ENCODE measurements around the gene RASGRF2. TPM values are rescaled to one million over a fixed set of nuclear protein-coding genes. Genes with fewer than 3 reads are reported as not detected.

The RASGRF2 gene
- total RNA-seq, 2 experiments from 2014 or later, result 18.8 to 19.3 TPM

- Mint-ChIP-seq H3K4me1 (no peaks in the 10 kb centered on the region), H3K27ac (no peak overlapping the region), H3K9me3 (peaks cover 1% of the 10 kb centered on the region), H3K36me3 (peaks cover 18% of the 10 kb centered on the region), H3K4me3 (no peak overlapping the region), H3K27me3 (no peaks in the 10 kb centered on the region)
- POLR2A ChIA-PET, result no interaction called here
- DNase-seq (no peak), ATAC-seq (ENCODE audit: low read depth) (no peak)
Measured at GRCh38 chr5:81134066-81134465, 173.9 kb downstream of the RASGRF2 start.

- ATAC-seq (ENCODE audit: low read depth) (no peak), DNase-seq (no peak)
- no peak overlapping the region for H3K27ac Mint-ChIP-seq
- no peaks in the 10 kb centered on the region for H3K4me1 Mint-ChIP-seq
- H3K27me3 Mint-ChIP-seq, result no peaks in the 10 kb centered on the region
- H3K36me3 Mint-ChIP-seq, result peaks cover 18% of the 10 kb centered on the region
- POLR2A ChIA-PET, result no interaction called here
- H3K4me3 Mint-ChIP-seq, result no peak overlapping the region
- H3K9me3 Mint-ChIP-seq, result peaks cover 1% of the 10 kb centered on the region
Measured at GRCh38 chr5:81134566-81134965, 174.4 kb downstream of the RASGRF2 start.

- ATAC-seq (ENCODE audit: low read depth) (no peak), DNase-seq (no peak)
- Mint-ChIP-seq H3K27me3 (no peaks in the 10 kb centered on the region), H3K9me3 (peaks cover 1% of the 10 kb centered on the region), H3K4me3 (no peak overlapping the region), H3K4me1 (no peaks in the 10 kb centered on the region), H3K36me3 (peaks cover 19% of the 10 kb centered on the region), H3K27ac (no peak overlapping the region)
- POLR2A ChIA-PET, result no interaction called here
Measured at GRCh38 chr5:81136557-81136956, 176.4 kb downstream of the RASGRF2 start.

- H3K36me3 Mint-ChIP-seq, result peaks cover 19% of the 10 kb centered on the region
- no peaks in the 10 kb centered on the region for H3K4me1 Mint-ChIP-seq
- H3K27ac Mint-ChIP-seq, result no peak overlapping the region
Measured at GRCh38 chr5:81137833-81138232, 177.7 kb downstream of the RASGRF2 start.

GRCh38 chr5:81140441-81140840, 180.3 kb downstream of the RASGRF2 start:
- DNase-seq (no peak), ATAC-seq (ENCODE audit: low read depth) (no peak)
- Mint-ChIP-seq H3K9me3 (peaks cover 1% of the 10 kb centered on the region), H3K4me3 (no peak overlapping the region), H3K27me3 (no peaks in the 10 kb centered on the region), H3K27ac (no peak overlapping the region), H3K4me1 (peaks cover 2% of the 10 kb centered on the region), H3K36me3 (peaks cover 14% of the 10 kb centered on the region)
- POLR2A ChIA-PET, result no interaction called here

More at GRCh38 chr5:81137833-81138232, 177.7 kb downstream of the RASGRF2 start:
- H3K9me3 Mint-ChIP-seq, result peaks cover 1% of the 10 kb centered on the region
- H3K4me3 Mint-ChIP-seq, result no peak overlapping the region
- DNase-seq (no peak), ATAC-seq (ENCODE audit: low read depth) (no peak)
- POLR2A ChIA-PET, result no interaction called here
- no peaks in the 10 kb centered on the region for H3K27me3 Mint-ChIP-seq

- Mint-ChIP-seq H3K27ac (no peak overlapping the region), H3K4me3 (no peak overlapping the region), H3K4me1 (peaks cover 2% of the 10 kb centered on the region), H3K36me3 (peaks cover 14% of the 10 kb centered on the region), H3K27me3 (no peaks in the 10 kb centered on the region), H3K9me3 (peaks cover 1% of the 10 kb centered on the region)
- ATAC-seq (ENCODE audit: low read depth) (no peak), DNase-seq (no peak)
- POLR2A ChIA-PET, result no interaction called here
Measured at GRCh38 chr5:81140943-81141342, 180.8 kb downstream of the RASGRF2 start.

GRCh38 chr5:81142108-81142507, 181.9 kb downstream of the RASGRF2 start:
- POLR2A ChIA-PET, result no interaction called here
- no peak for ATAC-seq (ENCODE audit: low read depth)
- no peaks in the 10 kb centered on the region for H3K27me3 Mint-ChIP-seq
- H3K4me3 Mint-ChIP-seq, result no peak overlapping the region
- H3K36me3 Mint-ChIP-seq, result peaks cover 12% of the 10 kb centered on the region
- H3K27ac Mint-ChIP-seq, result no peak overlapping the region
- H3K9me3 Mint-ChIP-seq, result no peaks in the 10 kb centered on the region
- peaks cover 3% of the 10 kb centered on the region for H3K4me1 Mint-ChIP-seq
- no peak for DNase-seq

GRCh38 chr5:81145329-81145935, 185.3 kb downstream of the RASGRF2 start:
- DNase-seq, result no peak
- ATAC-seq (ENCODE audit: low read depth), result no peak
- Mint-ChIP-seq H3K27me3 (no peaks in the 10 kb centered on the region), H3K9me3 (no peaks in the 10 kb centered on the region), H3K4me3 (no peak overlapping the region), H3K27ac (no peak overlapping the region), H3K36me3 (peaks cover 9% of the 10 kb centered on the region), H3K4me1 (peaks cover 14% of the 10 kb centered on the region)
- POLR2A ChIA-PET, result no interaction called here

GRCh38 chr5:81146031-81146430, 185.9 kb downstream of the RASGRF2 start:
- ATAC-seq (ENCODE audit: low read depth) (no peak), DNase-seq (no peak)
- peaks cover 7% of the 10 kb centered on the region for H3K36me3 Mint-ChIP-seq
- POLR2A ChIA-PET, result no interaction called here
- H3K27ac Mint-ChIP-seq, result no peak overlapping the region
- H3K27me3 Mint-ChIP-seq, result no peaks in the 10 kb centered on the region
- H3K9me3 Mint-ChIP-seq, result no peaks in the 10 kb centered on the region
- no peak overlapping the region for H3K4me3 Mint-ChIP-seq
- H3K4me1 Mint-ChIP-seq, result peaks cover 14% of the 10 kb centered on the region

- H3K27ac Mint-ChIP-seq, result peak overlapping the region; percentile 86
- no peaks in the 10 kb centered on the region for H3K9me3 Mint-ChIP-seq
- no peaks in the 10 kb centered on the region for H3K27me3 Mint-ChIP-seq
- peaks cover 14% of the 10 kb centered on the region for H3K4me1 Mint-ChIP-seq
- ATAC-seq (ENCODE audit: low read depth), result no peak
- peaks cover 7% of the 10 kb centered on the region for H3K36me3 Mint-ChIP-seq
- POLR2A ChIA-PET, result no interaction called here
- peak overlapping the region; percentile 77 for H3K4me3 Mint-ChIP-seq
- no peak for DNase-seq
Measured at GRCh38 chr5:81147011-81147885, 187.1 kb downstream of the RASGRF2 start.

GRCh38 chr5:81147886-81148571, 187.9 kb downstream of the RASGRF2 start:
- DNase-seq (no peak), ATAC-seq (ENCODE audit: low read depth) (peak; percentile 85)
- Mint-ChIP-seq H3K27me3 (no peaks in the 10 kb centered on the region), H3K36me3 (peaks cover 7% of the 10 kb centered on the region), H3K27ac (peak overlapping the region; percentile 86), H3K4me1 (peaks cover 14% of the 10 kb centered on the region), H3K4me3 (peak overlapping the region; percentile 77), H3K9me3 (peaks cover 2% of the 10 kb centered on the region)
- POLR2A ChIA-PET, result no interaction called here

GRCh38 chr5:81151546-81151945, 191.4 kb downstream of the RASGRF2 start:
- no peak overlapping the region for H3K27ac Mint-ChIP-seq
- POLR2A ChIA-PET, result no interaction called here
- no peak for DNase-seq

GRCh38 chr5:81154725-81155124, 194.6 kb downstream of the RASGRF2 start:
- Mint-ChIP-seq H3K9me3 (peaks cover 14% of the 10 kb centered on the region), H3K4me1 (no peaks in the 10 kb centered on the region), H3K4me3 (no peak overlapping the region), H3K27ac (no peak overlapping the region), H3K36me3 (peaks cover 19% of the 10 kb centered on the region), H3K27me3 (no peaks in the 10 kb centered on the region)
- DNase-seq, result no peak
- POLR2A ChIA-PET, result no interaction called here
- ATAC-seq (ENCODE audit: low read depth), result no peak

More at GRCh38 chr5:81151546-81151945, 191.4 kb downstream of the RASGRF2 start:
- H3K9me3 Mint-ChIP-seq, result peaks cover 9% of the 10 kb centered on the region
- H3K27me3 Mint-ChIP-seq, result no peaks in the 10 kb centered on the region
- H3K4me3 Mint-ChIP-seq, result no peak overlapping the region
- H3K36me3 Mint-ChIP-seq, result peaks cover 17% of the 10 kb centered on the region
- ATAC-seq (ENCODE audit: low read depth), result no peak
- peaks cover 12% of the 10 kb centered on the region for H3K4me1 Mint-ChIP-seq

Measured in activated naive CD8-positive, alpha-beta T cell treated with anti-CD3 and anti-CD28 coated beads, Interleukin-2, amount 10 ng/mL, durations not matched to agents 7 days and 5 days (primary cell).